Activated naive CD4-positive, alpha-beta T cell treated with anti-CD3 and anti-CD28 coated beads, Interleukin-2, amount 50 U/mL, for 24 hours (primary cell): ENCODE data around the gene CHCHD10.

Experiments used
- H3K27ac Mint-ChIP-seq: one replicate; pipeline ENCODE4 v1.8.0; 2021; ENCODE audit warnings: mild to moderate bottlenecking, mixed read lengths
- H3K27me3 Mint-ChIP-seq: one replicate; pipeline ENCODE4 v1.8.0; 2021; ENCODE audit warnings: mixed read lengths
- H3K36me3 Mint-ChIP-seq: one replicate; pipeline ENCODE4 v1.8.0; 2021; ENCODE audit warnings: mixed read lengths
- H3K4me1 Mint-ChIP-seq: one replicate; pipeline ENCODE4 v1.8.0; 2021; ENCODE audit warnings: mixed read lengths
- H3K4me3 Mint-ChIP-seq: one replicate; pipeline ENCODE4 v1.8.0; 2021; ENCODE audit warnings: mild to moderate bottlenecking, mixed read lengths
- H3K9me3 Mint-ChIP-seq: one replicate; pipeline ENCODE4 v1.8.0; 2021; ENCODE audit warnings: mixed read lengths

Gene CHCHD10

GRCh38 chr22:23791738-23792645 lies 24.2 kb upstream of the CHCHD10 start:
- H3K27ac Mint-ChIP-seq: no peak overlapping the region

GRCh38 chr22:23790819-23791737 lies 23.3 kb upstream of the CHCHD10 start:
- Mint-ChIP-seq H3K9me3 (no peaks in the 10 kb centered on the region), H3K27me3 (no peaks in the 10 kb centered on the region), H3K4me1 (peaks cover 49% of the 10 kb centered on the region), H3K27ac (no peak overlapping the region), H3K36me3 (peaks cover 1% of the 10 kb centered on the region), H3K4me3 (no peak overlapping the region)

More at GRCh38 chr22:23791738-23792645, 24.2 kb upstream of the CHCHD10 start:
- H3K36me3 Mint-ChIP-seq: peaks cover 4% of the 10 kb centered on the region
- no peak overlapping the region for H3K4me3 Mint-ChIP-seq
- no peaks in the 10 kb centered on the region for H3K9me3 Mint-ChIP-seq
- peaks cover 42% of the 10 kb centered on the region for H3K4me1 Mint-ChIP-seq
- H3K27me3 Mint-ChIP-seq: no peaks in the 10 kb centered on the region

GRCh38 chr22:23789638-23790037 lies 21.9 kb upstream of the CHCHD10 start:
- no peaks in the 10 kb centered on the region for H3K36me3 Mint-ChIP-seq
- no peaks in the 10 kb centered on the region for H3K27me3 Mint-ChIP-seq
- H3K4me1 Mint-ChIP-seq: peaks cover 51% of the 10 kb centered on the region
- H3K27ac Mint-ChIP-seq: no peak overlapping the region
- peak overlapping the region; percentile 42 for H3K4me3 Mint-ChIP-seq
- H3K9me3 Mint-ChIP-seq: no peaks in the 10 kb centered on the region

- Mint-ChIP-seq H3K27me3 (no peaks in the 10 kb centered on the region), H3K36me3 (no peaks in the 10 kb centered on the region), H3K27ac (no peak overlapping the region), H3K4me3 (peak overlapping the region; percentile 8), H3K9me3 (no peaks in the 10 kb centered on the region), H3K4me1 (peaks cover 56% of the 10 kb centered on the region)
Observed at GRCh38 chr22:23789121-23789520, 21.3 kb upstream of the CHCHD10 start.

- Mint-ChIP-seq H3K27ac (peak overlapping the region; percentile 79), H3K36me3 (no peaks in the 10 kb centered on the region), H3K27me3 (no peaks in the 10 kb centered on the region), H3K9me3 (no peaks in the 10 kb centered on the region), H3K4me3 (peak overlapping the region; percentile 91), H3K4me1 (peaks cover 54% of the 10 kb centered on the region)
Observed at GRCh38 chr22:23787910-23788309, 20.1 kb upstream of the CHCHD10 start.

- no peaks in the 10 kb centered on the region for H3K27me3 Mint-ChIP-seq
- H3K9me3 Mint-ChIP-seq: no peaks in the 10 kb centered on the region
- peak overlapping the region; percentile 79 for H3K27ac Mint-ChIP-seq
- peak overlapping the region; percentile 91 for H3K4me3 Mint-ChIP-seq
- peaks cover 50% of the 10 kb centered on the region for H3K4me1 Mint-ChIP-seq
- no peaks in the 10 kb centered on the region for H3K36me3 Mint-ChIP-seq
Observed at GRCh38 chr22:23787600-23787896, 19.8 kb upstream of the CHCHD10 start.

- Mint-ChIP-seq H3K9me3 (no peaks in the 10 kb centered on the region), H3K27me3 (no peaks in the 10 kb centered on the region), H3K36me3 (no peaks in the 10 kb centered on the region), H3K4me3 (peak within 1 kb of the TSS; percentile 91), H3K4me1 (peaks cover 44% of the 10 kb centered on the region), H3K27ac (peak within 1 kb of the TSS; percentile 96)
Observed at GRCh38 chr22:23786752-23787599, 19.2 kb upstream of the CHCHD10 start, which contains the start of gene SMARCB1. SMARCB1 (plus strand) TSS chr22:23786966; CDS start chr22:23787170, 204 bp downstream.

- Mint-ChIP-seq H3K4me1 (peaks cover 38% of the 10 kb centered on the region), H3K27ac (peak overlapping the region; percentile 96), H3K9me3 (no peaks in the 10 kb centered on the region), H3K36me3 (no peaks in the 10 kb centered on the region), H3K4me3 (peak overlapping the region; percentile 91), H3K27me3 (no peaks in the 10 kb centered on the region)
Observed at GRCh38 chr22:23786261-23786710, 18.5 kb upstream of the CHCHD10 start.

GRCh38 chr22:23784215-23784732 lies 16.5 kb upstream of the CHCHD10 start:
- H3K36me3 Mint-ChIP-seq: no peaks in the 10 kb centered on the region
- no peak overlapping the region for H3K27ac Mint-ChIP-seq
- no peaks in the 10 kb centered on the region for H3K27me3 Mint-ChIP-seq
- H3K4me3 Mint-ChIP-seq: no peak overlapping the region
- H3K9me3 Mint-ChIP-seq: no peaks in the 10 kb centered on the region
- peaks cover 30% of the 10 kb centered on the region for H3K4me1 Mint-ChIP-seq

GRCh38 chr22:23783265-23784150 lies 15.7 kb upstream of the CHCHD10 start:
- no peaks in the 10 kb centered on the region for H3K27me3 Mint-ChIP-seq
- H3K4me3 Mint-ChIP-seq: no peak overlapping the region
- H3K9me3 Mint-ChIP-seq: no peaks in the 10 kb centered on the region
- no peak overlapping the region for H3K27ac Mint-ChIP-seq
- H3K4me1 Mint-ChIP-seq: peaks cover 27% of the 10 kb centered on the region
- no peaks in the 10 kb centered on the region for H3K36me3 Mint-ChIP-seq

- H3K4me1 Mint-ChIP-seq: peaks cover 18% of the 10 kb centered on the region
- H3K27ac Mint-ChIP-seq: no peak overlapping the region
- H3K27me3 Mint-ChIP-seq: no peaks in the 10 kb centered on the region
- H3K36me3 Mint-ChIP-seq: no peaks in the 10 kb centered on the region
- no peaks in the 10 kb centered on the region for H3K9me3 Mint-ChIP-seq
- H3K4me3 Mint-ChIP-seq: no peak overlapping the region
Observed at GRCh38 chr22:23782703-23783102, 14.9 kb upstream of the CHCHD10 start.

- Mint-ChIP-seq H3K36me3 (no peaks in the 10 kb centered on the region), H3K27ac (no peak overlapping the region), H3K27me3 (no peaks in the 10 kb centered on the region), H3K9me3 (no peaks in the 10 kb centered on the region), H3K4me3 (no peak overlapping the region), H3K4me1 (peaks cover 15% of the 10 kb centered on the region)
Observed at GRCh38 chr22:23782252-23782651, 14.5 kb upstream of the CHCHD10 start.

- no peaks in the 10 kb centered on the region for H3K9me3 Mint-ChIP-seq
- no peaks in the 10 kb centered on the region for H3K27me3 Mint-ChIP-seq
- H3K27ac Mint-ChIP-seq: no peak overlapping the region
- H3K4me1 Mint-ChIP-seq: peaks cover 14% of the 10 kb centered on the region
- no peak overlapping the region for H3K4me3 Mint-ChIP-seq
- no peaks in the 10 kb centered on the region for H3K36me3 Mint-ChIP-seq
Observed at GRCh38 chr22:23781511-23782183, 13.9 kb upstream of the CHCHD10 start.

GRCh38 chr22:23781065-23781464 lies 13.3 kb upstream of the CHCHD10 start:
- no peak overlapping the region for H3K27ac Mint-ChIP-seq
- H3K4me3 Mint-ChIP-seq: no peak overlapping the region
- H3K36me3 Mint-ChIP-seq: no peaks in the 10 kb centered on the region
- no peaks in the 10 kb centered on the region for H3K9me3 Mint-ChIP-seq
- H3K27me3 Mint-ChIP-seq: no peaks in the 10 kb centered on the region
- H3K4me1 Mint-ChIP-seq: peaks cover 8% of the 10 kb centered on the region
